RWPE2 (cell line): ENCODE measurements around the gene FAF1.
"Not testable (repeated sequence)": the region's sequence is repeated elsewhere in the genome, so short reads cannot be mapped to it uniquely, and the experiment has no call there.

ENCODE experiments used
- ATAC-seq: fragments of 200-7000 bp; cut with Tn5 transposase; 3 replicates; pipeline ENCODE4 v1.9.1; 2021; ENCODE audit warnings: low read depth
- DNase-seq: peaks from one replicate; pipeline ENCODE4 v3.0.0-alpha.2; 2020; ENCODE audit warnings: low spot score
- H3K27ac ChIP-seq: fragments of 450-650 bp; 2 replicates; pipeline ENCODE4 v1.5.1; 2017; ENCODE audit warnings: mild to moderate bottlenecking; ENCODE audit not compliant: poor library complexity, severe bottlenecking
- H3K27me3 ChIP-seq: fragments of 250-450 bp; sonication (Bioruptor Pico); 2 replicates; pipeline ENCODE4 v1.5.1; 2021; ENCODE audit warnings: mild to moderate bottlenecking, moderate library complexity; ENCODE audit not compliant: insufficient read depth, poor library complexity, severe bottlenecking
- H3K36me3 ChIP-seq: fragments of 250-450 bp; sonication (Bioruptor Pico); 2 replicates; pipeline ENCODE4 v1.5.1; 2020; ENCODE audit warnings: low read depth, mild to moderate bottlenecking, moderate library complexity
- H3K4me1 ChIP-seq: fragments of 250-450 bp; sonication (Bioruptor Pico); 2 replicates; pipeline ENCODE4 v1.5.1; 2021; ENCODE audit warnings: mild to moderate bottlenecking, moderate library complexity; ENCODE audit not compliant: insufficient read depth, poor library complexity, severe bottlenecking
- H3K4me3 ChIP-seq: fragments of 250-450 bp; sonication (Bioruptor Pico); 2 replicates; pipeline ENCODE4 v1.5.1; 2021; ENCODE audit warnings: mild to moderate bottlenecking, moderate library complexity; ENCODE audit not compliant: severe bottlenecking
- H3K9me3 ChIP-seq: fragments of 250-450 bp; sonication (Bioruptor Pico); 2 replicates; pipeline ENCODE4 v1.5.1; 2021; ENCODE audit warnings: mild to moderate bottlenecking, moderate library complexity; ENCODE audit not compliant: severe bottlenecking
- TF ChIP-seq, protein P1 (sequence below): fragments of 450-650 bp; IDR thresholded peaks from one replicate; pipeline ENCODE4 v1.5.1; 2017; ENCODE audit warnings: mild to moderate bottlenecking, moderate library complexity; ENCODE audit not compliant: poor library complexity, severe bottlenecking

The FAF1 gene

DNA sequence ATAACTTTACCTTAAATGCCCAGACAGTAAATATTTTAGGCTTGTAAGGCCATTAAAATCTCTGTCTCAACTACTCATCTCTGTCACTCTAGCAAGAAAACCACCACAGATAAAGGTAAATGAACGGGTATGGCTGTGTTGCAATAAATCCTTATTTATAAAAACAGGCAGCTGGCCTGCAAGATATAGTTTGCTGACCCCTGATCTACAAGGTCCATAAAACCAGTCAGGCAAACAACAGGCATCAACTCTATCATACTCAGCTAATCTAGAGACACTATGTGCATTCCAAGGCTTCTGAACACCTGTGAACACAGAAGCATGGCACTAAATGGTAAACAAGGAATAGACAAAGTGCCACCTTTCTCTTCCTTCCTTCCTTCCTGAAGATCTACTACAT, 9.7 kb downstream of the FAF1 start:
- H3K4me3 ChIP-seq, result no peak overlapping the region
- H3K27me3 ChIP-seq, result no peaks in the 10 kb centered on the region
- TF ChIP-seq, protein P1, sequence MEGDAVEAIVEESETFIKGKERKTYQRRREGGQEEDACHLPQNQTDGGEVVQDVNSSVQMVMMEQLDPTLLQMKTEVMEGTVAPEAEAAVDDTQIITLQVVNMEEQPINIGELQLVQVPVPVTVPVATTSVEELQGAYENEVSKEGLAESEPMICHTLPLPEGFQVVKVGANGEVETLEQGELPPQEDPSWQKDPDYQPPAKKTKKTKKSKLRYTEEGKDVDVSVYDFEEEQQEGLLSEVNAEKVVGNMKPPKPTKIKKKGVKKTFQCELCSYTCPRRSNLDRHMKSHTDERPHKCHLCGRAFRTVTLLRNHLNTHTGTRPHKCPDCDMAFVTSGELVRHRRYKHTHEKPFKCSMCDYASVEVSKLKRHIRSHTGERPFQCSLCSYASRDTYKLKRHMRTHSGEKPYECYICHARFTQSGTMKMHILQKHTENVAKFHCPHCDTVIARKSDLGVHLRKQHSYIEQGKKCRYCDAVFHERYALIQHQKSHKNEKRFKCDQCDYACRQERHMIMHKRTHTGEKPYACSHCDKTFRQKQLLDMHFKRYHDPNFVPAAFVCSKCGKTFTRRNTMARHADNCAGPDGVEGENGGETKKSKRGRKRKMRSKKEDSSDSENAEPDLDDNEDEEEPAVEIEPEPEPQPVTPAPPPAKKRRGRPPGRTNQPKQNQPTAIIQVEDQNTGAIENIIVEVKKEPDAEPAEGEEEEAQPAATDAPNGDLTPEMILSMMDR, result no peak
- H3K36me3 ChIP-seq, result peaks cover 16% of the 10 kb centered on the region
- no peak for DNase-seq
- no peak for ATAC-seq
- H3K27ac ChIP-seq, result no peak overlapping the region
- H3K9me3 ChIP-seq, result no peaks in the 10 kb centered on the region
- H3K4me1 ChIP-seq, result peaks cover 5% of the 10 kb centered on the region

DNA sequence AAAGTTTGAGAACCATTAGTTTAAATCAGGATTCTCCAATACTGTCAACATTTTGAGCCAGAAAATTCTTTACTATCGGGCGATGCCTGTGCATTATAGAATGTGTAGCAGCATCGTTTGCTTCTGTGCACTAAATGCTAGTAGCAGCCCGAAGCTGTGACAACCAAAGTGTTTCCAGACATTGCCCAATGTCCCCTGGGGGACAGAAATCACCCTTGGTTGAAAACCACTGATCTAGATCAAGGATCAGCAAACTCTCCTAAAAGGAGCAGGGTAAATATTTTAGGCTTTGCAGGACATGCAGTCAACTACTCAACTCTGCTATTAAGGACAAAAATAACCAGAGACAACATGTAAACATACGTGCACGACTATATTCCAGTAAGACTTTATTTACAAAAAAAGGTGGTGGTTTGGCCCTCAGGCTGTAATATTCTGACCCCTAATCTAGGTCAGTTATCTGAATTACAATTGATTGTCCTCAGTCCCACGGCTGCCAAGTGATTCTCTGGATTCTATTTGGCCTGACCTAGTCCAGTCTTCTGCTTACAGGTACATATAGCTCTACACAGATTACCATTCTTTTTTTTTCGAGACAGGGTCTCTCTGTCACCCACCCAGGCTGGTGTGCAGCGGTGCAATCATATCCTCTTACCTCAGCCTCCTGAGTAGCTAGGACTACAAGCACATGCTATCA, 10.6 kb downstream of the FAF1 start:
- ATAC-seq, result no peak
- Histone ChIP-seq H3K4me1 (no peaks in the 10 kb centered on the region), H3K27me3 (no peaks in the 10 kb centered on the region), H3K9me3 (no peaks in the 10 kb centered on the region), H3K36me3 (peaks cover 7% of the 10 kb centered on the region), H3K27ac (no peak overlapping the region), H3K4me3 (no peak overlapping the region)
- TF ChIP-seq, protein P1, result no peak
- DNase-seq, result no peak

DNA sequence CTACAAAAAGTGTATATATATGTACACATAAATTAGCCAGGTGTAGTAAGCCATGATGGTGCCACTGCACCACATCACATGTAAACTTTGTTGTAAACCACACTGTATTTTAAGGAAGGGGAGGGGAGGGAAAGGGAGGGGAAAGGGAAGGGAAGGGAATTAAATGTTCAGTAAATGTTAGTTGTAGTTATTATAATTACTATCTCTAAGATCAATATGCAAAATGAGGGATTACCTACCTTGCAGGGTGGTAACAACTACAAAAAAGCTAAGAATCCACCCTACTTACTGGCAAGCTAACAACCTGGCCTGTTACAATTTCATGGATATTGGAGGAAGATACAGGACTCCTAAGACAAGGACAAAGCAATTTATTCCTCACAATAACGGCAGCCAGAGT, 17.7 kb downstream of the FAF1 start:
- ATAC-seq (no peak), DNase-seq (no peak)
- no peak overlapping the region for H3K4me3 ChIP-seq

DNA sequence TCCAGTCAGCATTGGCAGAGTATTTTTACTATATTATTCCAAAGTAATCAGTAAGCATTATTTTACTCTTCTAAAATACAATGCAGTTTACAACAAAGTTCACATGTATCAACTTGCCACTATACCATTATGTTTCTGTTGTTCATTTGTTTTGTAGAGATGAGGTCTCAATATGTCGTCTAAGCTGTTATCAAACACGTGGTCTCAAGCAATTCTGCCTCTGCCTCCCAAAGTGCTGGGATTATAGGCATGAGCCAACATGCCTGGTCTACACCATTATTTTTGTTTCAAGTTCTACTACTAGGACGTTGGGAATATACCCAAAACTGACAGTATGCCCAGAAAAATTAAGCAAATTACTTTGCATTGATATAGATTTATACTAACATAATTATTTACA, 19.8 kb downstream of the FAF1 start:
- peaks cover 2% of the 10 kb centered on the region for H3K4me1 ChIP-seq
- H3K27ac ChIP-seq, result no peak overlapping the region
- no peak overlapping the region for H3K4me3 ChIP-seq
- ATAC-seq (no peak), DNase-seq (no peak)
- no peaks in the 10 kb centered on the region for H3K9me3 ChIP-seq
- H3K36me3 ChIP-seq, result no peaks in the 10 kb centered on the region
- TF ChIP-seq, protein P1, result no peak
- H3K27me3 ChIP-seq, result no peaks in the 10 kb centered on the region

More for the DNA sequence above, 17.7 kb downstream of the FAF1 start:
- no peaks in the 10 kb centered on the region for H3K9me3 ChIP-seq
- no peaks in the 10 kb centered on the region; the same call in 1 of the 2 replicates for H3K36me3 ChIP-seq
- H3K27ac ChIP-seq, result no peak overlapping the region
- no peaks in the 10 kb centered on the region for H3K27me3 ChIP-seq
- TF ChIP-seq, protein P1, result no peak
- H3K4me1 ChIP-seq, result peaks cover 2% of the 10 kb centered on the region

DNA sequence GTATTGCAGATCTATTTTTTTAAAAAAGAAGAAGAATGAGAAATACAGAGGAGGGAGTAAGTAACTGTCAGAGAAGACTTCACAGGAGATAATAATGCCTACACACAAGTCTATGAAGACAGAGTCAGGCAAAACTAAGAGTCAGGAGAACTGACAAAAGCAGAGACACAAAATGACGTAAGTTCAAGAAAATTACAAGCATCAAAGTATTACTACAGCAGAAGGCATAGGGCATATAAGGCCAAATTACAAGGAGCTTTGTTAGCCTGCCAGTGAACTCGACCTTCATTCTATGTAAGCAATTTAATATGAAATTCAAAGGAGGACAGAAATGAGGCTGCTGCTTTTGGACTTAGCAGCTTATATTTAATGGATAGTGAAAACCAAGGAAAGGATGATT, 23.7 kb downstream of the FAF1 start:
- no peaks in the 10 kb centered on the region for H3K27me3 ChIP-seq
- no peak for ATAC-seq
- TF ChIP-seq, protein P1, result no peak
- H3K9me3 ChIP-seq, result peaks cover 2% of the 10 kb centered on the region
- H3K27ac ChIP-seq, result no peak overlapping the region
- no peaks in the 10 kb centered on the region for H3K4me1 ChIP-seq
- H3K4me3 ChIP-seq, result no peak overlapping the region
- no peak for DNase-seq
- H3K36me3 ChIP-seq, result peaks cover 3% of the 10 kb centered on the region; the same call in 1 of the 2 replicates

DNA sequence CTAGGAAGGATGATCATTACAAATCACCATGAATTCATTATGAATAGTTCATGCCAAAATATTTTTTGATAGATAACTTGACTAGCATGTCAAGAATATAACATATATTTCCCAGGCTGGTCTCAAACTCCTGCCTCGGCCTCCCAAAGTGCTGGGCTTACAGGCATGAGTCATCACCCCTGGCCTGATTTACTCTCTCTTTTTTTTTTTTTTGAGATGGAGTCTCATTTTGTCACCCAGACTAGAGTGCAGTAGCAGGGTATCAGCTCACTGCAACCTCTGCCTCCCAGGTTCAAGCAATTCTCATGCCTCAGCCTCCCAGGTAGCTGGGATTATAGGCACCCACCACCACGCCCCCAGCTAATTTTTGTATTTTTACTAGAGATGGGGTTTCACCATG, 24.8 kb downstream of the FAF1 start:
- not testable (repeated sequence) for H3K27me3 ChIP-seq, DNase-seq, ATAC-seq, H3K27ac ChIP-seq, H3K9me3 ChIP-seq, H3K36me3 ChIP-seq, H3K4me3 ChIP-seq, H3K4me1 ChIP-seq
